Gastroesophageal sphincter (tissue), 3 donors: ENCODE results near the gene FASN.

Experiments used
- EP300 ChIP-seq: sonication (generic); formaldehyde crosslinking; IDR thresholded peaks from one replicate; pipeline ENCODE4 v1.6.1; 2017; ENCODE audit warnings: antibody characterized with exemption, mild to moderate bottlenecking
- POLR2A ChIP-seq, 2 donors: fragments of 450-650 bp; IDR thresholded peaks; one replicate each; pipeline ENCODE4 v1.6.1; 2017; ENCODE audit warnings: antibody characterized with exemption in 2 of 2, mild to moderate bottlenecking in 2 of 2, moderate library complexity in 1 of 2
- POLR2AphosphoS5 ChIP-seq: sonication (generic); formaldehyde crosslinking; IDR thresholded peaks from one replicate; pipeline ENCODE4 v1.6.1; 2017; ENCODE audit warnings: antibody characterized with exemption
- TF ChIP-seq, protein P1 (sequence below), 4 experiments: fragments of 200-600 bp in 2 of 4; fragments of 450-650 bp in 2 of 4; sonication (generic) in 1 of 4; IDR thresholded peaks; one replicate each; pipeline ENCODE4 v1.5.1; 2017 to 2019; ENCODE audit warnings: antibody characterized with exemption in 4 of 4, mild to moderate bottlenecking in 2 of 4, moderate library complexity in 2 of 4

DNA sequence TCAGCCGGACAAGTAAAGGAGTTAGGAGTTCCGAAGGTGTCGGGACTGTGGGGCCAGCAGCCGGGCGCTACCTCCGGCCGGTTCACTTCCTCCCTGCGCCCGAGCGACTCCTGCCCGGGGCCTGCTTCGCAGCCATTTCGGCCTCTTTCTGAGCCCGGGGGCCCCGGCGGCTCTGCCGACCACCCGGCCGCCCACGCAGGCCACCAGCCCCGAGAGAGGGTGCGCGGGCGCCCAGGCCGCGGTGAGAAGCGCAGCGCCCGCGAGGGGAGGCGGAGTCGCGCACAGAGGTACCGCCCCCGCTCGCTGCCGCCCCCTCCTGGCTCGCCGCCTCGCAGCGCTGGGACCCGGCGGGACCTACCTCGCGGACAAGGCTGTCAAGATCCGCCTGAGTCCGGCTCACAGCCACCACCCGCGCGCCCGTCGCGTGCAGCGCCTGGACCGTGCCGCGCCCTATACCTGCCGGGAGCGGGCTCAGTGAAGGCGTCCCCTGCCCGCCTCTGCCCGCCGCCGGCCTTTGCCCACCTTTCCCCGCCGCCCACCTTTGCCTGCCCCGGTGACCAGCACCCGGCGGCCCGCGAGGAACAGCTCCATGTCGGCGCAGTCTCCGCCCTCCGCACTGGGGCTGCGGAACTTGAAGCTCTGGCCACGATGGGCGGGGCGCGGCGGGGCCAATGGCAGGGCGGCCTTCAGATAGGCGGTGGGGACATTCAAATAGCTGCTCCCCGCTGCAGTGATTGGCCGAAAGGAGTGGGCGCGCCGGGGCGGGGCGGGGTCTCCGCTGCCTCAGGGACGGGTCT is 60.7 kb downstream of the FASN start, which contains the start of gene DCXR:
- TF ChIP-seq, protein P1, sequence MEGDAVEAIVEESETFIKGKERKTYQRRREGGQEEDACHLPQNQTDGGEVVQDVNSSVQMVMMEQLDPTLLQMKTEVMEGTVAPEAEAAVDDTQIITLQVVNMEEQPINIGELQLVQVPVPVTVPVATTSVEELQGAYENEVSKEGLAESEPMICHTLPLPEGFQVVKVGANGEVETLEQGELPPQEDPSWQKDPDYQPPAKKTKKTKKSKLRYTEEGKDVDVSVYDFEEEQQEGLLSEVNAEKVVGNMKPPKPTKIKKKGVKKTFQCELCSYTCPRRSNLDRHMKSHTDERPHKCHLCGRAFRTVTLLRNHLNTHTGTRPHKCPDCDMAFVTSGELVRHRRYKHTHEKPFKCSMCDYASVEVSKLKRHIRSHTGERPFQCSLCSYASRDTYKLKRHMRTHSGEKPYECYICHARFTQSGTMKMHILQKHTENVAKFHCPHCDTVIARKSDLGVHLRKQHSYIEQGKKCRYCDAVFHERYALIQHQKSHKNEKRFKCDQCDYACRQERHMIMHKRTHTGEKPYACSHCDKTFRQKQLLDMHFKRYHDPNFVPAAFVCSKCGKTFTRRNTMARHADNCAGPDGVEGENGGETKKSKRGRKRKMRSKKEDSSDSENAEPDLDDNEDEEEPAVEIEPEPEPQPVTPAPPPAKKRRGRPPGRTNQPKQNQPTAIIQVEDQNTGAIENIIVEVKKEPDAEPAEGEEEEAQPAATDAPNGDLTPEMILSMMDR (IDR thresholded peaks at IDR 0.05), result peak in 3 of 4 experiments; percentile 64 to 86 (median 79)
- TF ChIP-seq POLR2A (IDR thresholded peaks at IDR 0.05) (peak; percentile 84 to 91), POLR2AphosphoS5 (peak; percentile 91), EP300 (no peak)
